ENCODE results near the gene ACAA1. TPM values are rescaled to one million over a fixed set of nuclear protein-coding genes. Genes with fewer than 3 reads are reported as not detected.

The ACAA1 gene
- total RNA-seq, 1 donor from 2014 or later, result 50.2 TPM

GRCh38 chr3:38114052-38114874 is 22.7 kb downstream of the ACAA1 start:
- DNase-seq (ENCODE audit: low read depth, low spot score), result no peak
- Mint-ChIP-seq H3K36me3 (ENCODE audit: low read depth) (no peaks in the 10 kb centered on the region), H3K4me1 (no peaks in the 10 kb centered on the region), H3K27ac (ENCODE audit: unreplicated experiment) (no peak overlapping the region), H3K27me3 (ENCODE audit: low read depth) (no peaks in the 10 kb centered on the region), H3K4me3 (no peak overlapping the region), H3K9me3 (no peaks in the 10 kb centered on the region)
- TF ChIP-seq CTCF (conservative IDR thresholded peaks at IDR 0.05), result no peak

GRCh38 chr3:38112378-38112761 is 24.6 kb downstream of the ACAA1 start:
- Mint-ChIP-seq H3K27ac (ENCODE audit: unreplicated experiment) (no peak overlapping the region), H3K36me3 (ENCODE audit: low read depth) (no peaks in the 10 kb centered on the region), H3K9me3 (no peaks in the 10 kb centered on the region), H3K4me1 (no peaks in the 10 kb centered on the region), H3K27me3 (ENCODE audit: low read depth) (no peaks in the 10 kb centered on the region), H3K4me3 (no peak overlapping the region)
- DNase-seq (ENCODE audit: low read depth, low spot score), result no peak
- no peak for TF ChIP-seq CTCF (conservative IDR thresholded peaks at IDR 0.05)

- H3K4me1 Mint-ChIP-seq, result no peaks in the 10 kb centered on the region
- no peaks in the 10 kb centered on the region for H3K36me3 Mint-ChIP-seq (ENCODE audit: low read depth)
- no peak for TF ChIP-seq CTCF (conservative IDR thresholded peaks at IDR 0.05)
- DNase-seq (ENCODE audit: low read depth, low spot score), result no peak
- no peak overlapping the region for H3K4me3 Mint-ChIP-seq
- no peak overlapping the region for H3K27ac Mint-ChIP-seq (ENCODE audit: unreplicated experiment)
- H3K9me3 Mint-ChIP-seq, result no peaks in the 10 kb centered on the region
- no peaks in the 10 kb centered on the region for H3K27me3 Mint-ChIP-seq (ENCODE audit: low read depth)
Observed at GRCh38 chr3:38111696-38112377, 25.1 kb downstream of the ACAA1 start.

DNA sequence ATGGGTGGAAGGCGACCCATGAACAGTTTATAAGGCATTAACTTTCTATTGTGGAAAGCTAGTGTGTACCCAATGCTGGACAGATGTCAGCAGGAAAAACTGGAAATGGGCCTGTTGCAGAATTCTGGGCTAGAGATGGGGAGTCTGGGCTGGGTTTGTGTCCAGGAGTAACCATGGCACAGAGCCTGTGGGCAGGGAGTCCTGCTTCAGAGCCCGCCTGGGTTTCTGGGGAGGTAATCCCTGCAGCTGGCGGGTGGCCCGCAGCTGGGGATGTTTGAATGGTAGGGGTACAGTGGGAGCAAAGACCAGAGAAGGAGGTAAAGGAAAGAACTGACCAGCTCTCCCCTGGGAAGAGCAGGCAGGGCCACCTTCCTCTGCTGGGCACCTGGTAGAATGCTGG is 25.7 kb downstream of the ACAA1 start:
- Mint-ChIP-seq H3K9me3 (no peaks in the 10 kb centered on the region), H3K4me1 (no peaks in the 10 kb centered on the region), H3K27ac (ENCODE audit: unreplicated experiment) (no peak overlapping the region), H3K27me3 (ENCODE audit: low read depth) (no peaks in the 10 kb centered on the region), H3K4me3 (no peak overlapping the region), H3K36me3 (ENCODE audit: low read depth) (no peaks in the 10 kb centered on the region)
- no peak for DNase-seq (ENCODE audit: low read depth, low spot score)
- TF ChIP-seq CTCF (conservative IDR thresholded peaks at IDR 0.05), result no peak

DNA sequence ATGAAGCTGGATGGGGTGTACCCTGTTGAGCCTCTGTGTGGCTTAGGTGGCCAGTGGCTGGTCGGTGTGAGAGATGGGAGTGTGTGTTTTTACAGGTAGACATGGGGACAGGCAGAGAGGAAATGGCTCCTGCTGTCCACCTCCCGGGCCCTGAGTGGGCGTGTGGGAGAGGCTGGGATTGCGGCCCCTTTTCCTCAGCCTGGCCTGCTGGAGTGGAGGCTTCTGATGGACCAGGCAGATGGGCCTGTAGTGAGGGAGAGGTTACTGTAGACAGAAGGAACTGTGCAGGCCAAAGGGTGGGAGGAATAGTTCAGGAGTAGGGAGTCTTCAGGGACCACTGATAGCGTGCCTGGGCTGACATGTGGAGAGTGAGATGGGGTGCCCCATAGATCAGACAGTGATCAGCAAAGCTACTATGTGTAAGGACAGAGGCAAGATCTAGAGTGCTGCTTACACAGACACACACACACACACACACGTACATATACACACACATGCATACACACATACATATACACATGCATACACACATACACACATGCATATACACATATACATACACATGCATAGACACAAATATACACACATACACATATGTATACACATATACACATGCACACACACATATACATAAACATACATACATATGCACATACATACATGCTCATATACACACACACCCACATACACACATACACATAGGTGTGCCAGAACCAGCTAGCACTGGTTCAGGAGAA is 26.4 kb downstream of the ACAA1 start:
- TF ChIP-seq CTCF (conservative IDR thresholded peaks at IDR 0.05), result no peak
- no peak for DNase-seq (ENCODE audit: low read depth, low spot score)
- Mint-ChIP-seq H3K4me3 (no peak overlapping the region), H3K4me1 (no peaks in the 10 kb centered on the region), H3K27ac (ENCODE audit: unreplicated experiment) (no peak overlapping the region), H3K27me3 (ENCODE audit: low read depth) (no peaks in the 10 kb centered on the region), H3K36me3 (ENCODE audit: low read depth) (no peaks in the 10 kb centered on the region), H3K9me3 (peaks cover 3% of the 10 kb centered on the region)
